ENCODE data around the gene FGF1. TPM values are rescaled to one million over a fixed set of nuclear protein-coding genes. Genes with fewer than 3 reads are reported as not detected.

The FGF1 gene
- total RNA-seq, 1 experiment from 2014 or later = 3.2 TPM

DNA sequence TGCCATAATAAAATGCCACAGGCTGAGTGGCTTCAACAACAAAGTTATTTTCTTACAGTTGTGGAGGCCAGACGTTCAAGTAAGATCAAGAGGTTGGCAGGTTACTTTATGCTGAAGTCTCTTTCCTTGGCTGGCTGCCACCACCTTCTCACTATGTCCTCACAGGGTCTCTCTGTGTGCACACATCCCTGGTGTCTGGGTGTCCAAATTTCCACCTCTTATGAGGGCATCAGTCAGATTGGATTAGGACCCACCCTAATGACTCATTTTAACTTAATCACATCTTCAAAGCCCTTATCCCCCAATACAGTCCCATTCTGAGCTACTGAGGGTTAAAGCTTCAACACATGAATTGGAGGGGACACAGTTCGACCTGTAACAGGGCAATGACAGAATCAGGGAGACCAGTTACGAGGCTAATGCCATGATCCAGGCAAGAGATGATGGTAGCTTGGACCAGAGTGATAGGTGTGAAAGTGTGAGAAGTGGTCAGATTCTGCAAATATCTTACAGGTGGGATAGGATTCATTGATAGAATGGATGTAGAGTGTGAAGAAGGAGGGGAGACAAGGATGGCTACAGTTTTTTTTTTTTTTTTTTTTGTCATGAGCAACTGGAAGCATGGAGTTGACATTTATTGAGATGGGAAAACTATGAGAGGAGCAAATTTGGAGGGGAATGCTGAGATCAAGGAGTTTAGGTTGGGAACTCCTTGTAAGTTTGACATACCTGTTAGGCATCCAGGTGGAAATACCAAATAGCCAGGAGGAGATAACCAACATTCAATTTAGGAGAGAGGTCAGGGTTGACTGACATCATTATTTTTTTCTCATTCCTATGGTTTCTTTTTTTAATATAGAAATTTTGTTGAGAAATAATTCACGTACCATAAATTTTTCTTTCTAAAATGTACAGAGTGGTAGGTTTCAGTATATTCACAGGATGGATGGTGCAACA is 39.6 kb upstream of the FGF1 start:
- H3K79me1 ChIP-seq (ENCODE audit: insufficient read depth, low read depth, low read length, poor library complexity, severe bottlenecking) = no peaks in the 10 kb centered on the region
- H4K8ac ChIP-seq (replicated peaks; ENCODE audit: insufficient read length, low read depth, low read length) = no peak overlapping the region
- no CpG with 5 or more reads among the region's 4 CpGs for WGBS (ENCODE audit: extremely low coverage, insufficient read length, low lambda C conversion rate)
- TF ChIP-seq CTCF (conservative IDR thresholded peaks at IDR 0.05) = no peak
- no peak overlapping the region for H3K4me2 ChIP-seq (ENCODE audit: insufficient read depth, insufficient read length, low read length)
- no peak overlapping the region for H2BK15ac ChIP-seq (ENCODE audit: low read depth, low read length)
- no peak overlapping the region for H2AFZ ChIP-seq (ENCODE audit: low read length)
- H3K18ac ChIP-seq (ENCODE audit: insufficient read length, low read depth, low read length) = no peak overlapping the region
- no peak overlapping the region for H3K4me3 Mint-ChIP-seq
- DNase-seq = no peak
- no peaks in the 10 kb centered on the region for H3K27me3 ChIP-seq (ENCODE audit: insufficient read depth, low read length)
- H3K14ac ChIP-seq (ENCODE audit: insufficient read depth, low read length) = no peak overlapping the region
- H3K79me2 ChIP-seq (ENCODE audit: insufficient read depth, low read length) = no peaks in the 10 kb centered on the region
- H3T11ph ChIP-seq (ENCODE audit: low read length) = no peak overlapping the region
- H3K4ac ChIP-seq (ENCODE audit: low read depth, low read length) = no peak overlapping the region
- H2BK12ac ChIP-seq (ENCODE audit: insufficient read length, low read depth, low read length) = no peak overlapping the region
- no peaks in the 10 kb centered on the region for H3K23me2 ChIP-seq (ENCODE audit: insufficient read length, low read depth, low read length, poor library complexity, severe bottlenecking)
- H3K4me1 ChIP-seq (ENCODE audit: insufficient read depth, low read length) = no peaks in the 10 kb centered on the region
- peaks cover 0 to 1% of the 10 kb centered on the region in 2 experiments; a peak in 1 of 5 replicates for H3K9me3 Mint-ChIP-seq
- H2BK20ac ChIP-seq (ENCODE audit: low read depth, low read length, poor library complexity, severe bottlenecking) = no peak overlapping the region
- H3K4me1 Mint-ChIP-seq = peaks cover 10 to 11% of the 10 kb centered on the region in 2 experiments
- H3K27ac ChIP-seq (ENCODE audit: insufficient read length, low read depth, low read length) = no peak overlapping the region
- no peak overlapping the region for H3K56ac ChIP-seq (ENCODE audit: insufficient read length, low read depth, low read length)
- H2BK120ac ChIP-seq (ENCODE audit: low read depth, low read length, poor library complexity, severe bottlenecking) = no peak overlapping the region
- H2AK5ac ChIP-seq (ENCODE audit: insufficient read length, low read length) = no peak overlapping the region
- H3K9ac ChIP-seq (ENCODE audit: extremely low read depth, insufficient read length, low read length) = no peak overlapping the region
- H3K9me3 ChIP-seq (ENCODE audit: control insufficient read depth, low read depth, low read length) = no peaks in the 10 kb centered on the region
- no peak overlapping the region for H3K23ac ChIP-seq (ENCODE audit: insufficient read length, low read depth, low read length)
- no peaks in the 10 kb centered on the region for H4K20me1 ChIP-seq (ENCODE audit: control insufficient read depth, insufficient read depth, insufficient read length)
- no peak overlapping the region for H3K27ac Mint-ChIP-seq
- H3K27me3 Mint-ChIP-seq (ENCODE audit: low read depth) = no peaks in the 10 kb centered on the region
- H4K5ac ChIP-seq (ENCODE audit: insufficient read length, low read depth, low read length) = no peak overlapping the region
- no peak overlapping the region for H2BK5ac ChIP-seq (ENCODE audit: insufficient read length, low read length)
- H3K36me3 Mint-ChIP-seq (ENCODE audit: insufficient read depth in 1 of 3, low read depth in 3 of 3) = peaks cover 0 to 50% (median 5%) of the 10 kb centered on the region in 3 experiments; a peak in 3 of 7 replicates
- no peak overlapping the region for H4K91ac ChIP-seq (ENCODE audit: insufficient read length, low read depth, low read length)
